Liver (tissue), 9 donors: ENCODE measurements around the gene CLDN16. TPM values are rescaled to one million over a fixed set of nuclear protein-coding genes. Genes with fewer than 3 reads are reported as not detected.

ENCODE experiments used
- DNase-seq: peaks from one replicate; pipeline ENCODE4 v3.0.0-alpha.2; 2017; ENCODE audit warnings: low spot score
- H3K27ac ChIP-seq, 2 donors: one replicate each; pipeline ENCODE4 v1.7.0; 2013; ENCODE audit warnings: inconsistent platforms in 2 of 2, low read length in 2 of 2, control low read depth in 1 of 2, low read depth in 1 of 2, mild to moderate bottlenecking in 1 of 2
- H3K27me3 ChIP-seq, 4 donors: one replicate each; pipeline versions ENCODE4 v1.6.1 to v1.7.0; 2013; ENCODE audit warnings: low read length in 3 of 4, inconsistent platforms in 1 of 4, mild to moderate bottlenecking in 1 of 4, moderate library complexity in 1 of 4; ENCODE audit not compliant: control insufficient read depth in 4 of 4, insufficient read depth in 4 of 4
- H3K36me3 ChIP-seq, 4 donors: one replicate each; pipeline versions ENCODE4 v1.6.1 to v1.7.0; 2013; ENCODE audit warnings: low read length in 3 of 4, mild to moderate bottlenecking in 3 of 4, low read depth in 1 of 4, moderate library complexity in 1 of 4; ENCODE audit not compliant: control insufficient read depth in 4 of 4, insufficient read depth in 3 of 4
- H3K4me1 ChIP-seq, 4 donors: one replicate each; pipeline versions ENCODE4 v1.6.1 to v1.7.0; 2013; ENCODE audit warnings: low read length in 3 of 4, mild to moderate bottlenecking in 3 of 4, moderate library complexity in 1 of 4; ENCODE audit not compliant: control insufficient read depth in 4 of 4, insufficient read depth in 4 of 4
- H3K4me3 ChIP-seq, 3 donors: one replicate each; pipeline versions ENCODE4 v1.6.1 to v1.7.0; 2013; ENCODE audit warnings: low read length in 3 of 3, control low read depth in 1 of 3, low read depth in 1 of 3, mild to moderate bottlenecking in 1 of 3
- H3K9ac ChIP-seq, 2 donors: one replicate each; pipeline ENCODE4 v1.7.0; 2013; ENCODE audit warnings: low read length in 2 of 2, mild to moderate bottlenecking in 2 of 2, moderate library complexity in 2 of 2, control low read depth in 1 of 2, low read depth in 1 of 2
- H3K9me3 ChIP-seq, 4 donors: one replicate each; pipeline versions ENCODE4 v1.6.1 to v1.7.0; 2013; ENCODE audit warnings: low read length in 3 of 4; ENCODE audit not compliant: control insufficient read depth in 4 of 4
- CTCF ChIP-seq: fragments of 150-350 bp; IDR thresholded peaks from 2 replicates; pipeline ENCODE4 v1.5.1; 2017; ENCODE audit warnings: improper control_type of control experiment, low read depth, low read length; ENCODE audit not compliant: missing input control
- EGR1 ChIP-seq, 2 donors: IDR thresholded peaks; 2 replicates each; pipeline ENCODE4 v1.6.1; 2016 to 2018; ENCODE audit warnings: antibody characterized with exemption in 2 of 2, low read depth in 2 of 2
- FOXA1 ChIP-seq: IDR thresholded peaks from 2 replicates; pipeline ENCODE4 v1.6.1; 2016; ENCODE audit warnings: antibody characterized with exemption
- FOXA2 ChIP-seq: IDR thresholded peaks from 2 replicates; pipeline ENCODE4 v1.6.1; 2016; ENCODE audit warnings: antibody characterized with exemption
- GABPA ChIP-seq, 2 donors: IDR thresholded peaks in 1 of 2; conservative IDR thresholded peaks in 1 of 2; 2 replicates each; pipeline ENCODE4 v1.6.1; 2016; ENCODE audit warnings: antibody characterized with exemption in 2 of 2, mild to moderate bottlenecking in 1 of 2, moderate library complexity in 1 of 2
- HNF4A ChIP-seq, 2 donors: conservative IDR thresholded peaks; 2 replicates each; pipeline ENCODE4 v1.6.1; 2016; ENCODE audit warnings: antibody characterized with exemption in 2 of 2, mild to moderate bottlenecking in 2 of 2
- HNF4G ChIP-seq: IDR thresholded peaks from 2 replicates; pipeline ENCODE4 v1.6.1; 2016; ENCODE audit warnings: antibody characterized with exemption
- JUND ChIP-seq, 2 donors: IDR thresholded peaks; 2 replicates each; pipeline ENCODE4 v1.6.1; 2016; ENCODE audit warnings: antibody characterized with exemption in 2 of 2
- MAX ChIP-seq: IDR thresholded peaks from 2 replicates; pipeline ENCODE4 v1.6.1; 2016; ENCODE audit warnings: antibody characterized with exemption
- NR2F2 ChIP-seq: IDR thresholded peaks from 2 replicates; pipeline ENCODE4 v1.6.1; 2016; ENCODE audit warnings: antibody characterized with exemption
- RAD21 ChIP-seq, 2 donors: IDR thresholded peaks; 2 replicates each; pipeline ENCODE4 v1.6.1; 2016; ENCODE audit warnings: antibody characterized with exemption in 2 of 2, mild to moderate bottlenecking in 2 of 2
- RXRA ChIP-seq, 2 donors: IDR thresholded peaks; 2 replicates each; pipeline ENCODE4 v1.6.1; 2017 to 2018; ENCODE audit warnings: antibody characterized with exemption in 2 of 2, mild to moderate bottlenecking in 1 of 2
- SP1 ChIP-seq: IDR thresholded peaks from 2 replicates; pipeline ENCODE4 v1.6.1; 2018; ENCODE audit warnings: antibody characterized with exemption, mild to moderate bottlenecking
- TAF1 ChIP-seq: conservative IDR thresholded peaks from 2 replicates; pipeline ENCODE4 v1.6.1; 2016; ENCODE audit warnings: antibody characterized with exemption, mild to moderate bottlenecking
- YY1 ChIP-seq: IDR thresholded peaks from 2 replicates; pipeline ENCODE4 v1.6.1; 2016; ENCODE audit warnings: antibody characterized with exemption, mild to moderate bottlenecking
- WGBS: extraction: QIAGEN DNeasy Blood & Tissue Kit; methylation state at CpG from one replicate; pipeline ENCODE4 v1.1.7; 2013; 5-methylcytosine and 5-hydroxymethylcytosine counted together
- polyA plus RNA-seq, 2 donors: library from polyadenylated mRNA; stranded (reverse) in 1 of 2; unstranded in 1 of 2; fragments of 200-250 nt in 1 of 2; fragments of >200 nt in 1 of 2; fragmentation: Nextera tagmentation in 1 of 2; extraction: Ambion mirVana in 1 of 2; gene quantifications; one replicate each; pipeline versions ENCODE4 v1.2.1 to v1.2.3, GENCODE V29; 2013 to 2015
- total RNA-seq, 2 donors: library from RNA; depleted of rRNA; stranded (reverse); fragments of >200 nt; gene quantifications; one replicate each; pipeline ENCODE4 v1.2.3, GENCODE V29; 2014
- TF ChIP-seq, protein P1 (sequence below): IDR thresholded peaks from 2 replicates; pipeline ENCODE4 v1.6.1; 2016; ENCODE audit warnings: antibody characterized with exemption, mild to moderate bottlenecking
- TF ChIP-seq, protein P2 (sequence below): IDR thresholded peaks from 2 replicates; pipeline ENCODE4 v1.6.1; 2016; ENCODE audit warnings: antibody characterized with exemption
- donor health status: healthy.
- donor health status: healthy.
- donor health status: healthy.
- donor health status: healthy.
- donor health status: healthy.

Gene CLDN16
- total and polyA plus RNA-seq, 4 donors, result 0.22 to 0.89 (median 0.70) TPM

DNA sequence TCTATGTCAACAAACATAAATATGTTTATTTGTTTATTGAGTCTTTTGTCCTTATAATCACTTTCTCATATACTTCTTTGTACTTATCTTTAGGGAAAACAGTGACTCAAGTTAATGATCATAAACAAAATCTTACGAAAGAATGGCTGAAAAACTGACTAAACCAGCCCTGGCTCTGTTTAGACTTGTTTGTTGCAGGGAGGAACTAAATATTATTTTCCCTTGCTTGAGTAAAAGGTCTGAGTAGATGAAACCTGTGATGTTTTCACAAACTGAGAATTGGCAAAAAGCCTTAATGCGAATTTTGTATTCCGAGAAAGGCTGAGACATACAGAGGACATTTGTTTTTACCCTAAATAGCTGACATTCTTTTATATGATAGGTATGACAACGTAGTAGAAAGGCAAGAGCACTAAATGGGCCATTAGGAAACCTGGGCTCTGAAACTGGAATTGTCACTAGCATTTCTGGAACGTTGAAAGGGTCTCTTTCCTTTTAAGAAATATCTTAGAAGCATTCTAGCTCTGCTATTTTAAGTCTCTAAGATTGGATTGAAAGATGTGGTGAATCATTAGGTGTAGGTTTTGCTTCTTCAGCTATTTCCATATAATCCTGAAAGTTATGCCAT, 18.2 kb upstream of the CLDN16 start:
- H3K9ac ChIP-seq, result no peak overlapping the region
- DNase-seq, result no peak

DNA sequence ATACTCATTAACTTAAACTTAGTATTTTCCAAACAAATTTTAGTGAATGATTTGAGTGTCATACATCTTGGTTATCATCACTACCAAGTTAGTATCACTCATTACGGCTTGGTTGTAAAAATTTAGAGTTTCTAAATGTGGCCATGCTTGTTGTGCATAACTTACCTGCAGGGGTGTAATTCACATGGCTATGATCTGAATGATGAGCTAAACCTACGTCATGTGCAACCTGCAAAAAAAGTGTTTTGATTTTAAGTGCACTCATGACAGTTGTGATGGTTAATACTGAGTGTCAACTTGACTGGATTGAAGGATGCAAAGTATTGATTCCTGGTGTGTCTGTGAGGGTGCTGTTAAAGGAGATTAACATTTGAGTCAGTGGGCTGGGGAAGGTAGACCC, 17.6 kb upstream of the CLDN16 start:
- H3K4me1 ChIP-seq, result no peaks in the 10 kb centered on the region
- H3K27me3 ChIP-seq, result no peaks in the 10 kb centered on the region
- no peak overlapping the region for H3K4me3 ChIP-seq
- no peak for DNase-seq
- H3K9ac ChIP-seq, result no peak overlapping the region
- no peak overlapping the region for H3K27ac ChIP-seq
- H3K9me3 ChIP-seq, result no peaks in the 10 kb centered on the region
- H3K36me3 ChIP-seq, result no peaks in the 10 kb centered on the region
- 93% methylated on average over 2 of the region's 2 CpGs for WGBS
- TF ChIP-seq TAF1 (no peak), FOXA2 (no peak), YY1 (no peak), MAX (no peak), GABPA (IDR thresholded peaks at IDR 0.05 in 1 of 2, conservative IDR thresholded peaks at IDR 0.05 in 1 of 2) (no peak), HNF4G (no peak), HNF4A (conservative IDR thresholded peaks at IDR 0.05) (no peak), FOXA1 (no peak), RXRA (IDR thresholded peaks at IDR 0.05) (no peak), EGR1 (IDR thresholded peaks at IDR 0.05; ENCODE audit: low read depth in 2 of 2) (no peak)
- TF ChIP-seq, protein P1, sequence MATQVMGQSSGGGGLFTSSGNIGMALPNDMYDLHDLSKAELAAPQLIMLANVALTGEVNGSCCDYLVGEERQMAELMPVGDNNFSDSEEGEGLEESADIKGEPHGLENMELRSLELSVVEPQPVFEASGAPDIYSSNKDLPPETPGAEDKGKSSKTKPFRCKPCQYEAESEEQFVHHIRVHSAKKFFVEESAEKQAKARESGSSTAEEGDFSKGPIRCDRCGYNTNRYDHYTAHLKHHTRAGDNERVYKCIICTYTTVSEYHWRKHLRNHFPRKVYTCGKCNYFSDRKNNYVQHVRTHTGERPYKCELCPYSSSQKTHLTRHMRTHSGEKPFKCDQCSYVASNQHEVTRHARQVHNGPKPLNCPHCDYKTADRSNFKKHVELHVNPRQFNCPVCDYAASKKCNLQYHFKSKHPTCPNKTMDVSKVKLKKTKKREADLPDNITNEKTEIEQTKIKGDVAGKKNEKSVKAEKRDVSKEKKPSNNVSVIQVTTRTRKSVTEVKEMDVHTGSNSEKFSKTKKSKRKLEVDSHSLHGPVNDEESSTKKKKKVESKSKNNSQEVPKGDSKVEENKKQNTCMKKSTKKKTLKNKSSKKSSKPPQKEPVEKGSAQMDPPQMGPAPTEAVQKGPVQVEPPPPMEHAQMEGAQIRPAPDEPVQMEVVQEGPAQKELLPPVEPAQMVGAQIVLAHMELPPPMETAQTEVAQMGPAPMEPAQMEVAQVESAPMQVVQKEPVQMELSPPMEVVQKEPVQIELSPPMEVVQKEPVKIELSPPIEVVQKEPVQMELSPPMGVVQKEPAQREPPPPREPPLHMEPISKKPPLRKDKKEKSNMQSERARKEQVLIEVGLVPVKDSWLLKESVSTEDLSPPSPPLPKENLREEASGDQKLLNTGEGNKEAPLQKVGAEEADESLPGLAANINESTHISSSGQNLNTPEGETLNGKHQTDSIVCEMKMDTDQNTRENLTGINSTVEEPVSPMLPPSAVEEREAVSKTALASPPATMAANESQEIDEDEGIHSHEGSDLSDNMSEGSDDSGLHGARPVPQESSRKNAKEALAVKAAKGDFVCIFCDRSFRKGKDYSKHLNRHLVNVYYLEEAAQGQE, result no peak

More for the DNA sequence above, 18.2 kb upstream of the CLDN16 start:
- H3K36me3 ChIP-seq, result no peaks in the 10 kb centered on the region
- H3K4me1 ChIP-seq, result no peaks in the 10 kb centered on the region
- no peak overlapping the region for H3K4me3 ChIP-seq
- TF ChIP-seq NR2F2, result no peak
- TF ChIP-seq SP1, result no peak
- no peak for TF ChIP-seq GABPA (IDR thresholded peaks at IDR 0.05 in 1 of 2, conservative IDR thresholded peaks at IDR 0.05 in 1 of 2)
- TF ChIP-seq FOXA1, result no peak
- TF ChIP-seq YY1, result no peak
- TF ChIP-seq, protein P1, result no peak
- no peak for TF ChIP-seq EGR1 (IDR thresholded peaks at IDR 0.05; ENCODE audit: low read depth in 2 of 2)
- TF ChIP-seq HNF4G, result no peak
- TF ChIP-seq RXRA (IDR thresholded peaks at IDR 0.05), result no peak
- no peak for TF ChIP-seq RAD21 (IDR thresholded peaks at IDR 0.05)
- TF ChIP-seq, protein P2, sequence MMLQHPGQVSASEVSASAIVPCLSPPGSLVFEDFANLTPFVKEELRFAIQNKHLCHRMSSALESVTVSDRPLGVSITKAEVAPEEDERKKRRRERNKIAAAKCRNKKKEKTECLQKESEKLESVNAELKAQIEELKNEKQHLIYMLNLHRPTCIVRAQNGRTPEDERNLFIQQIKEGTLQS, result no peak
- no peak for TF ChIP-seq CTCF
- TF ChIP-seq JUND (IDR thresholded peaks at IDR 0.05), result no peak
- no peak for TF ChIP-seq MAX
- no peak for TF ChIP-seq TAF1
- 90% methylated on average over 5 of the region's 5 CpGs for WGBS
- H3K9me3 ChIP-seq, result no peaks in the 10 kb centered on the region
- H3K27me3 ChIP-seq, result no peaks in the 10 kb centered on the region
- H3K27ac ChIP-seq, result no peak overlapping the region
